HFF-Myc (cell line): ENCODE results near the gene HSP90AA1.

Experiments
- DNase-seq: peaks from one replicate; pipeline ENCODE4 v3.0.0-alpha.2; 2011; ENCODE audit warnings: low read depth; ENCODE audit errors: extremely low read depth
- H3K4me3 ChIP-seq: replicated peaks from 2 replicates; pipeline ENCODE4 v1.5.1; 2011; ENCODE audit warnings: low read depth, mild to moderate bottlenecking, control low read depth, low read length
- CTCF ChIP-seq: IDR thresholded peaks from 2 replicates; pipeline ENCODE4 v1.5.1; 2012; ENCODE audit warnings: mild to moderate bottlenecking, low read depth, low read length, control low read depth; ENCODE audit errors: missing control alignments

The HSP90AA1 gene

GRCh38 chr14:102092806-102093205 lies 6.0 kb upstream of the HSP90AA1 start:
- H3K4me3 ChIP-seq, result no peak overlapping the region
- no peak for TF ChIP-seq CTCF
- no peak for DNase-seq

- no peak overlapping the region for H3K4me3 ChIP-seq
- no peak for DNase-seq
- no peak for TF ChIP-seq CTCF
Measured at GRCh38 chr14:102090713-102091112, 3.9 kb upstream of the HSP90AA1 start.

- DNase-seq, result no peak
- H3K4me3 ChIP-seq, result no peak overlapping the region
- no peak for TF ChIP-seq CTCF
Measured at GRCh38 chr14:102089621-102090343, 2.9 kb upstream of the HSP90AA1 start.

GRCh38 chr14:102088012-102088792 lies 1.4 kb upstream of the HSP90AA1 start:
- TF ChIP-seq CTCF, result no peak
- H3K4me3 ChIP-seq, result peak overlapping the region; percentile 53
- DNase-seq, result no peak

- no peak for TF ChIP-seq CTCF
- DNase-seq, result no peak
- H3K4me3 ChIP-seq, result peak overlapping the region; percentile 53
Measured at GRCh38 chr14:102087762-102088011, 843 bp upstream of the HSP90AA1 start.

GRCh38 chr14:102086709-102086971 lies 204 bp downstream of the HSP90AA1 start:
- no peak for TF ChIP-seq CTCF
- H3K4me3 ChIP-seq, result peak overlapping the region; percentile 80
- no peak for DNase-seq
